Vagina (tissue), 2 donors: ENCODE results near the gene S100A5. TPM values are rescaled to one million over a fixed set of nuclear protein-coding genes. Genes with fewer than 3 reads are reported as not detected.
"Not testable (repeated sequence)": the region's sequence is repeated elsewhere in the genome, so short reads cannot be mapped to it uniquely, and the experiment has no call there.

Experiments used
- DNase-seq, 2 donors: peaks; one replicate each; pipeline ENCODE4 v3.0.0-alpha.2; 2017; ENCODE audit errors: extremely low spot score in 2 of 2
- H3K27ac ChIP-seq: fragments of 200-600 bp; sonication (generic); one replicate; pipeline ENCODE4 v1.5.1; 2019
- H3K27me3 ChIP-seq: fragments of 200-600 bp; sonication (generic); one replicate; pipeline ENCODE4 v1.5.1; 2019
- H3K36me3 ChIP-seq, 2 donors: fragments of 200-600 bp; sonication (generic); one replicate each; pipeline ENCODE4 v1.5.1; 2017 to 2019
- H3K4me1 ChIP-seq: fragments of 200-600 bp; sonication (generic); one replicate; pipeline ENCODE4 v1.5.1; 2019
- H3K4me3 ChIP-seq, 2 donors: fragments of 200-600 bp; sonication (generic); 1 replicate in 1 of 2; 2 replicates in 1 of 2; pipeline ENCODE4 v1.5.1; 2016 to 2019
- H3K9me3 ChIP-seq: fragments of 200-600 bp; sonication (generic); one replicate; pipeline ENCODE4 v1.5.1; 2019
- CTCF ChIP-seq, 3 experiments: fragments of 450-650 bp in 2 of 3; fragments of 200-600 bp in 1 of 3; sonication (generic) in 1 of 3; IDR thresholded peaks; one replicate each; pipeline ENCODE4 v1.5.1; 2017 to 2019; ENCODE audit warnings: antibody characterized with exemption in 3 of 3, mild to moderate bottlenecking in 2 of 3, moderate library complexity in 2 of 3
- POLR2A ChIP-seq, 2 donors: fragments of 450-650 bp; IDR thresholded peaks; one replicate each; pipeline ENCODE4 v1.6.1; 2017; ENCODE audit warnings: antibody characterized with exemption in 2 of 2, mild to moderate bottlenecking in 2 of 2, moderate library complexity in 2 of 2
- POLR2AphosphoS5 ChIP-seq, 2 donors: sonication (generic); formaldehyde crosslinking; IDR thresholded peaks; one replicate each; pipeline ENCODE4 v1.9.0; 2017; ENCODE audit warnings: antibody characterized with exemption in 2 of 2, mild to moderate bottlenecking in 2 of 2, low read depth in 1 of 2; ENCODE audit not compliant: insufficient read depth in 1 of 2
- intact Hi-C: fragments of 100-400 bp; cut with DNase I; formaldehyde crosslinking; loops from one replicate; pipeline ENCODE4 v1.15.1; 2023
- total RNA-seq: library from RNA; depleted of rRNA; stranded (reverse); fragments of >200 nt; gene quantifications from one replicate; pipeline ENCODE4 v1.2.3, GENCODE V29; 2016

S100A5 gene
- total RNA-seq, 1 donor from 2014 or later: not detected

GRCh38 chr1:153531638-153532037 is 9.1 kb downstream of the S100A5 start:
- no peak for DNase-seq
- intact Hi-C loops: loop anchor here (5.0 kb wide), 1 partner anchor 96 kb away; the partner anchor contains the start of genes S100A1 and S100A13
- peaks cover 0 to 4% of the 10 kb centered on the region in 2 donors for H3K36me3 ChIP-seq
- H3K27me3 ChIP-seq: no peaks in the 10 kb centered on the region
- no peaks in the 10 kb centered on the region for H3K9me3 ChIP-seq
- TF ChIP-seq POLR2AphosphoS5 (IDR thresholded peaks at IDR 0.05; ENCODE audit: insufficient read depth in 1 of 2, low read depth in 1 of 2): no peak
- TF ChIP-seq POLR2A (IDR thresholded peaks at IDR 0.05): no peak
- TF ChIP-seq CTCF (IDR thresholded peaks at IDR 0.05): no peak
- H3K4me3 ChIP-seq: no peak overlapping the region
- peaks cover 58% of the 10 kb centered on the region for H3K4me1 ChIP-seq
- peak overlapping the region; percentile 100 for H3K27ac ChIP-seq

GRCh38 chr1:153527683-153528040 is 13.1 kb downstream of the S100A5 start:
- peak overlapping the region; percentile 66 for H3K27ac ChIP-seq
- intact Hi-C loops: no loop called here
- DNase-seq: no peak
- no peaks in the 10 kb centered on the region for H3K9me3 ChIP-seq
- H3K27me3 ChIP-seq: no peaks in the 10 kb centered on the region
- H3K4me1 ChIP-seq: peaks cover 41% of the 10 kb centered on the region
- H3K36me3 ChIP-seq: no peaks in the 10 kb centered on the region
- H3K4me3 ChIP-seq: no peak overlapping the region
- no peak for TF ChIP-seq POLR2A (IDR thresholded peaks at IDR 0.05)
- TF ChIP-seq CTCF (IDR thresholded peaks at IDR 0.05): no peak
- no peak for TF ChIP-seq POLR2AphosphoS5 (IDR thresholded peaks at IDR 0.05; ENCODE audit: insufficient read depth in 1 of 2, low read depth in 1 of 2)

- Histone ChIP-seq H3K9me3 (no peaks in the 10 kb centered on the region), H3K27me3 (no peaks in the 10 kb centered on the region), H3K4me3 (no peak overlapping the region), H3K36me3 (no peaks in the 10 kb centered on the region), H3K27ac (peak overlapping the region; percentile 66), H3K4me1 (peaks cover 36% of the 10 kb centered on the region)
- DNase-seq: no peak
- TF ChIP-seq POLR2AphosphoS5 (IDR thresholded peaks at IDR 0.05; ENCODE audit: insufficient read depth in 1 of 2, low read depth in 1 of 2): peak in 1 of 2 donors; percentile 54
- TF ChIP-seq CTCF (IDR thresholded peaks at IDR 0.05): no peak
- intact Hi-C loops: no loop called here
Measured at GRCh38 chr1:153527023-153527682, 13.6 kb downstream of the S100A5 start.

- no peak overlapping the region for H3K4me3 ChIP-seq
- H3K27me3 ChIP-seq: no peaks in the 10 kb centered on the region
- H3K36me3 ChIP-seq: no peaks in the 10 kb centered on the region
- H3K27ac ChIP-seq: peak overlapping the region; percentile 66
- peaks cover 29% of the 10 kb centered on the region for H3K4me1 ChIP-seq
- intact Hi-C loops: no loop called here
- TF ChIP-seq POLR2AphosphoS5 (IDR thresholded peaks at IDR 0.05; ENCODE audit: insufficient read depth in 1 of 2, low read depth in 1 of 2) (no peak), CTCF (IDR thresholded peaks at IDR 0.05) (no peak), POLR2A (IDR thresholded peaks at IDR 0.05) (no peak)
- no peaks in the 10 kb centered on the region for H3K9me3 ChIP-seq
- DNase-seq: no peak
Measured at GRCh38 chr1:153526132-153526543, 14.6 kb downstream of the S100A5 start.

- H3K4me3 ChIP-seq: no peak overlapping the region
- no peaks in the 10 kb centered on the region for H3K36me3 ChIP-seq
- TF ChIP-seq POLR2A (IDR thresholded peaks at IDR 0.05) (no peak), POLR2AphosphoS5 (IDR thresholded peaks at IDR 0.05; ENCODE audit: insufficient read depth in 1 of 2, low read depth in 1 of 2) (no peak), CTCF (IDR thresholded peaks at IDR 0.05) (no peak)
- intact Hi-C loops: no loop called here
- H3K4me1 ChIP-seq: peaks cover 29% of the 10 kb centered on the region
- H3K9me3 ChIP-seq: no peaks in the 10 kb centered on the region
- H3K27me3 ChIP-seq: no peaks in the 10 kb centered on the region
- peak overlapping the region; percentile 66 for H3K27ac ChIP-seq
- DNase-seq: peak in 1 of 2 donors; percentile 87
Measured at GRCh38 chr1:153525088-153525728, 15.5 kb downstream of the S100A5 start.

GRCh38 chr1:153522353-153523048 is 18.2 kb downstream of the S100A5 start:
- intact Hi-C loops, DNase-seq, H3K9me3 ChIP-seq, H3K27ac ChIP-seq, H3K4me3 ChIP-seq, H3K36me3 ChIP-seq, H3K27me3 ChIP-seq: not testable (repeated sequence)
- H3K4me1 ChIP-seq: peaks cover 23% of the 10 kb centered on the region

- intact Hi-C loops, H3K4me3 ChIP-seq, H3K9me3 ChIP-seq, H3K27me3 ChIP-seq, H3K27ac ChIP-seq, H3K36me3 ChIP-seq: not testable (repeated sequence)
- DNase-seq: peak in 1 of 2 donors; percentile 28
- peaks cover 19% of the 10 kb centered on the region for H3K4me1 ChIP-seq
Measured at GRCh38 chr1:153521808-153522207, 18.9 kb downstream of the S100A5 start.
